ELR (cell line): ENCODE results near the gene TMEM130.
A peak's percentile ranks its signal among the peaks of the same experiment; 100 is the strongest.

Experiments used
- DNase-seq: peaks from one replicate; pipeline ENCODE4 v3.0.0-alpha.2; 2015; ENCODE audit warnings: low read depth

The TMEM130 gene

GRCh38 chr7:98869597-98870120 lies at the start of gene TMEM130:
Gene TMEM130, minus strand, starts transcription at chr7:98870014. Its CDS starts 153 bp downstream, at chr7:98869861.
- no peak for DNase-seq

- DNase-seq = no peak
Measured at GRCh38 chr7:98917331-98917730, 47.5 kb upstream of the TMEM130 start.

- peak; percentile 32 for DNase-seq
Measured at GRCh38 chr7:98913612-98914011, 43.8 kb upstream of the TMEM130 start.

- no peak for DNase-seq
Measured at GRCh38 chr7:98913026-98913425, 43.2 kb upstream of the TMEM130 start.

- no peak for DNase-seq
Measured at GRCh38 chr7:98911916-98912315, 42.1 kb upstream of the TMEM130 start.

- DNase-seq = no peak
Measured at GRCh38 chr7:98910427-98910826, 40.6 kb upstream of the TMEM130 start.

GRCh38 chr7:98909487-98909886 lies 39.7 kb upstream of the TMEM130 start:
- no peak for DNase-seq

GRCh38 chr7:98908585-98908984 lies 38.8 kb upstream of the TMEM130 start:
- no peak for DNase-seq

- no peak for DNase-seq
Measured at GRCh38 chr7:98907570-98907969, 37.8 kb upstream of the TMEM130 start.

GRCh38 chr7:98903246-98903645 lies 33.4 kb upstream of the TMEM130 start:
- peak; percentile 1 for DNase-seq

GRCh38 chr7:98902523-98902922 lies 32.7 kb upstream of the TMEM130 start:
- no peak for DNase-seq

- no peak for DNase-seq
Measured at GRCh38 chr7:98900815-98901214, 31.0 kb upstream of the TMEM130 start.

- DNase-seq = no peak
Measured at GRCh38 chr7:98899816-98900215, 30.0 kb upstream of the TMEM130 start.

- DNase-seq = no peak
Measured at GRCh38 chr7:98892609-98893008, 22.8 kb upstream of the TMEM130 start.

GRCh38 chr7:98887038-98887437 lies 17.2 kb upstream of the TMEM130 start:
- no peak for DNase-seq

GRCh38 chr7:98884416-98884815 lies 14.6 kb upstream of the TMEM130 start:
- no peak for DNase-seq

GRCh38 chr7:98881561-98882315 lies 11.9 kb upstream of the TMEM130 start:
- no peak for DNase-seq

GRCh38 chr7:98880485-98880884 lies 10.7 kb upstream of the TMEM130 start:
- DNase-seq = no peak

- no peak for DNase-seq
Measured at GRCh38 chr7:98879979-98880315, 10.1 kb upstream of the TMEM130 start.

GRCh38 chr7:98879198-98879978 lies 9.6 kb upstream of the TMEM130 start:
- DNase-seq = peak; percentile 43

- DNase-seq = peak; percentile 67
Measured at GRCh38 chr7:98878365-98879197, 8.8 kb upstream of the TMEM130 start, which contains the start of gene TRRAP. Gene TRRAP, plus strand, starts transcription at chr7:98878532. Its CDS starts 2,619 bp downstream, at chr7:98881151.

GRCh38 chr7:98877692-98878364 lies 8.0 kb upstream of the TMEM130 start:
- no peak for DNase-seq
